A204.1 (cell line): ENCODE results near the gene TOLLIP.
"Not testable (repeated sequence)": the region's sequence is repeated elsewhere in the genome, so short reads cannot be mapped to it uniquely, and the experiment has no call there.

Experiments used
- FAIRE-seq: peaks from 2 replicates; lab custom pipeline; 2012; peaks lifted over from hg19 to GRCh38; lab: Jason Lieb, UNC

The TOLLIP gene

GRCh38 chr11:1244557-1244956 is 64.9 kb downstream of the TOLLIP start:
- FAIRE-seq = not testable (repeated sequence)

- FAIRE-seq = not testable (repeated sequence)
Measured at GRCh38 chr11:1243521-1243920, 65.9 kb downstream of the TOLLIP start.

- FAIRE-seq = not testable (repeated sequence)
Measured at GRCh38 chr11:1242751-1243150, 66.7 kb downstream of the TOLLIP start.

- FAIRE-seq = no peak
Measured at GRCh38 chr11:1242289-1242688, 67.1 kb downstream of the TOLLIP start.

GRCh38 chr11:1241706-1242105 is 67.7 kb downstream of the TOLLIP start:
- FAIRE-seq = no peak

GRCh38 chr11:1240771-1241170 is 68.7 kb downstream of the TOLLIP start:
- no peak for FAIRE-seq

- no peak for FAIRE-seq
Measured at GRCh38 chr11:1239596-1240205, 69.7 kb downstream of the TOLLIP start.

GRCh38 chr11:1238767-1239595 is 70.5 kb downstream of the TOLLIP start:
- FAIRE-seq = no peak

- FAIRE-seq = no peak
Measured at GRCh38 chr11:1237851-1238250, 71.6 kb downstream of the TOLLIP start.

GRCh38 chr11:1237128-1237580 is 72.3 kb downstream of the TOLLIP start:
- FAIRE-seq = no peak

GRCh38 chr11:1236316-1237127 is 72.9 kb downstream of the TOLLIP start:
- no peak for FAIRE-seq

- FAIRE-seq = no peak
Measured at GRCh38 chr11:1235901-1236315, 73.5 kb downstream of the TOLLIP start.

GRCh38 chr11:1235306-1235900 is 74.0 kb downstream of the TOLLIP start:
- no peak for FAIRE-seq

- no peak for FAIRE-seq
Measured at GRCh38 chr11:1234771-1235305, 74.6 kb downstream of the TOLLIP start.

- no peak for FAIRE-seq
Measured at GRCh38 chr11:1234054-1234720, 75.2 kb downstream of the TOLLIP start.

GRCh38 chr11:1233351-1234053 is 75.9 kb downstream of the TOLLIP start:
- no peak for FAIRE-seq

- FAIRE-seq = no peak
Measured at GRCh38 chr11:1232883-1233321, 76.5 kb downstream of the TOLLIP start.

- no peak for FAIRE-seq
Measured at GRCh38 chr11:1232021-1232882, 77.2 kb downstream of the TOLLIP start.

- FAIRE-seq = no peak
Measured at GRCh38 chr11:1231396-1232020, 77.9 kb downstream of the TOLLIP start.
